HepG2 (cell line): Measurements from ENCODE around the gene RASA3. TPM values are rescaled to one million over a fixed set of nuclear protein-coding genes. Genes with fewer than 3 reads are reported as not detected.

Experiments used
- ATAC-seq: fragments of 200-7000 bp; cut with Tn5 transposase; 3 replicates; pipeline ENCODE4 v1.9.1; 2020; ENCODE audit warnings: mild to moderate bottlenecking, moderate library complexity
- BruUV-seq: library from RNA; stranded (reverse); fragments of 400-500 nt; replicated peaks from 2 replicates; lab custom pipeline; 2021; lab: Mats Ljungman, UMichigan
- CTCF ChIA-PET: fragments of 300-600 bp; formaldehyde crosslinking; extraction: SDS; loops from one replicate; lab custom pipeline; 2021; ENCODE audit warnings: low total read pairs, inconsistent platforms, low intra/inter-chr PET ratio; lab: Yijun Ruan, JAX
- POLR2A ChIA-PET: fragments of 350-600 bp; sonication (Branson Sonifier 250); formaldehyde crosslinking; loops from one replicate; lab custom pipeline; 2020; ENCODE audit warnings: antibody characterized with exemption, inconsistent platforms; lab: Yijun Ruan, JAX
- DNase-seq: peaks from one replicate; pipeline ENCODE4 v3.0.0-alpha.2; 2015; ENCODE audit warnings: low spot score
- FAIRE-seq: peaks from 3 replicates; lab custom pipeline; 2011; peaks lifted over from hg19 to GRCh38; lab: Jason Lieb, UNC
- H2AFZ ChIP-seq: one replicate; pipeline ENCODE4 v1.6.1; 2011; ENCODE audit warnings: low read length, inconsistent platforms
- H3K27ac ChIP-seq: fragments of 300-600 bp; 3 replicates; pipeline ENCODE4 v1.8.0; 2011; ENCODE audit warnings: mixed run types, mild to moderate bottlenecking, mixed read lengths, low read length, inconsistent platforms; ENCODE audit not compliant: insufficient read depth; ENCODE audit errors: extremely low read length
- H3K27me3 ChIP-seq, 2 experiments: fragments of 200-600 bp in 1 of 2; 2 replicates in 1 of 2; 3 replicates in 1 of 2; pipeline versions ENCODE4 v1.6.0 to v1.8.0; 2011; ENCODE audit warnings: low read length in 2 of 2, mild to moderate bottlenecking in 2 of 2, moderate library complexity in 2 of 2, inconsistent platforms in 1 of 2; ENCODE audit not compliant: insufficient read depth in 2 of 2, control insufficient read depth in 1 of 2
- H3K36me3 ChIP-seq, 2 experiments: fragments of 200-600 bp in 1 of 2; replicated peaks in 1 of 2; 2 replicates in 1 of 2; 3 replicates in 1 of 2; pipeline versions ENCODE4 v1.5.1 to v1.8.0; 2011; ENCODE audit warnings: low read length in 2 of 2, inconsistent platforms in 1 of 2; ENCODE audit not compliant: insufficient read depth in 2 of 2, control insufficient read depth in 1 of 2
- H3K4me1 ChIP-seq: 2 replicates; pipeline ENCODE4 v1.5.1; 2012; ENCODE audit warnings: low read length, inconsistent platforms; ENCODE audit not compliant: insufficient read depth
- H3K4me2 ChIP-seq: 2 replicates; pipeline ENCODE4 v1.6.0; 2011; ENCODE audit warnings: low read depth, low read length, inconsistent platforms
- H3K4me3 ChIP-seq, 3 experiments: fragments of 200-600 bp in 1 of 3; sonication (generic), shearing (Covaris generic) in 1 of 3; replicated peaks in 1 of 3; 2 replicates each; pipeline ENCODE4 v1.5.1; 2011 to 2016; ENCODE audit warnings: low read length in 3 of 3, inconsistent platforms in 2 of 3, low read depth in 2 of 3, mild to moderate bottlenecking in 2 of 3, control low read depth in 1 of 3, mixed read lengths in 1 of 3; ENCODE audit not compliant: insufficient read depth in 1 of 3
- H3K79me2 ChIP-seq: one replicate; pipeline ENCODE4 v1.6.1; 2011; ENCODE audit warnings: low read length, inconsistent platforms; ENCODE audit not compliant: insufficient read depth
- H3K9ac ChIP-seq: 2 replicates; pipeline ENCODE4 v1.6.0; 2011; ENCODE audit warnings: mild to moderate bottlenecking, low read depth, low read length, inconsistent platforms; ENCODE audit not compliant: insufficient read depth
- H3K9me3 ChIP-seq: 2 replicates; pipeline ENCODE4 v1.5.1; 2012; ENCODE audit warnings: mild to moderate bottlenecking, low read length
- H4K20me1 ChIP-seq: 2 replicates; pipeline ENCODE4 v1.6.0; 2011; ENCODE audit warnings: inconsistent platforms, mild to moderate bottlenecking, low read length, moderate library complexity; ENCODE audit not compliant: insufficient read depth
- BHLHE40 ChIP-seq: IDR thresholded peaks from 2 replicates; pipeline ENCODE4 v1.6.1; 2011; ENCODE audit warnings: low read length, improper control_type of control experiment
- GATA4 ChIP-seq: sonication (generic); IDR thresholded peaks from 2 replicates; pipeline ENCODE4 v1.6.1; 2016; ENCODE audit warnings: antibody characterized with exemption, low read depth, borderline replicate concordance
- HMGA1 ChIP-seq: sonication (generic); formaldehyde crosslinking; conservative IDR thresholded peaks from 2 replicates; pipeline ENCODE4 v1.4.0; 2020; ENCODE audit warnings: missing genetic modification reagents
- MZF1 ChIP-seq: sonication (generic); formaldehyde crosslinking; IDR thresholded peaks from 2 replicates; pipeline ENCODE4 v1.8.1; 2023; ENCODE audit warnings: mild to moderate bottlenecking, missing genetic modification reagents, borderline replicate concordance
- NFE2L2 ChIP-seq: fragments of 150-350 bp; IDR thresholded peaks from 2 replicates; pipeline ENCODE4 v1.6.1; 2014; ENCODE audit warnings: low read length
- NFYB ChIP-seq: sonication (generic); formaldehyde crosslinking; IDR thresholded peaks from 2 replicates; pipeline ENCODE4 v1.4.0; 2020; ENCODE audit warnings: missing genetic modification reagents
- NR2F1 ChIP-seq, 2 experiments: fragments of 450-650 bp in 1 of 2; formaldehyde crosslinking in 1 of 2; IDR thresholded peaks; 2 replicates each; pipeline versions ENCODE4 v1.5.0 to v1.6.1; 2016 to 2020; ENCODE audit warnings: mild to moderate bottlenecking in 1 of 2, missing compliant biosample characterization in 1 of 2, missing genetic modification reagents in 1 of 2, moderate library complexity in 1 of 2
- PAXIP1 ChIP-seq: sonication (generic); formaldehyde crosslinking; conservative IDR thresholded peaks from 2 replicates; pipeline ENCODE4 v1.4.0; 2020; ENCODE audit warnings: mild to moderate bottlenecking, missing genetic modification reagents, moderate library complexity
- POLR2AphosphoS2 ChIP-seq: IDR thresholded peaks from 2 replicates; pipeline ENCODE4 v1.6.1; 2011; ENCODE audit warnings: low read depth, low read length, improper control_type of control experiment
- RFX5 ChIP-seq: IDR thresholded peaks from 2 replicates; pipeline ENCODE4 v1.6.1; 2011; ENCODE audit warnings: low read depth, low read length, improper control_type of control experiment
- SUZ12 ChIP-seq: fragments of 150-350 bp; IDR thresholded peaks from 2 replicates; pipeline ENCODE4 v1.6.1; 2014; ENCODE audit warnings: low read depth, low read length
- TBX3 ChIP-seq: fragments of 450-650 bp; IDR thresholded peaks from 2 replicates; pipeline ENCODE4 v1.6.1; 2017; ENCODE audit warnings: antibody characterized with exemption, mild to moderate bottlenecking, inconsistent platforms, borderline replicate concordance
- ZBTB43 ChIP-seq: sonication (generic); formaldehyde crosslinking; conservative IDR thresholded peaks from 2 replicates; pipeline ENCODE4 v1.4.0; 2020; ENCODE audit warnings: missing genetic modification reagents
- ZNF138 ChIP-seq: sonication (generic); formaldehyde crosslinking; IDR thresholded peaks from 2 replicates; pipeline ENCODE4 v1.5.0; 2020; ENCODE audit warnings: mild to moderate bottlenecking, low read depth, missing genetic modification reagents
- ZNF891 ChIP-seq: sonication (generic); formaldehyde crosslinking; IDR thresholded peaks from 2 replicates; pipeline ENCODE4 v1.5.0; 2020; ENCODE audit warnings: mild to moderate bottlenecking, missing genetic modification reagents
- ZSCAN20 ChIP-seq: sonication (generic); formaldehyde crosslinking; IDR thresholded peaks from 2 replicates; pipeline ENCODE4 v1.4.0; 2020; ENCODE audit warnings: missing genetic modification reagents, mild to moderate bottlenecking, borderline replicate concordance
- ZSCAN21 ChIP-seq: sonication (generic); formaldehyde crosslinking; IDR thresholded peaks from 2 replicates; pipeline ENCODE4 v1.8.0; 2022; ENCODE audit warnings: mild to moderate bottlenecking, missing genetic modification reagents, moderate library complexity, borderline replicate concordance
- WGBS: methylation state at CpG from one replicate; pipeline ENCODE4 v1.1.6; 2017; ENCODE audit warnings: low lambda C conversion rate; 5-methylcytosine and 5-hydroxymethylcytosine counted together
- in situ Hi-C: cut with HindIII; loops from 2 replicates; pipeline ENCODE4 v1.10.0; 2017; ENCODE audit warnings: low pct_unique_long_range_greater_than_20kb; ENCODE audit not compliant: extremely low pct_ligation_motif_present
- intact Hi-C: fragments of 100-400 bp; cut with micrococcal nuclease; formaldehyde crosslinking; loops from one replicate; pipeline ENCODE4 v1.10.0; 2022; ENCODE audit not compliant: unreplicated experiment
- polyA plus RNA-seq, 8 experiments: library from polyadenylated mRNA; depleted of rRNA in 3 of 8; stranded (reverse) in 7 of 8; unstranded in 1 of 8; fragments of >200 nt; fragmentation: Illumina TruSeq in 4 of 8; extraction: Trizol in 4 of 8; gene quantifications; 2 replicates each; pipeline versions ENCODE4 v1.2.1 to v1.2.3, GENCODE V29; 2011 to 2016; ENCODE audit warnings: low read depth in 4 of 8, missing spikeins in 1 of 8, mixed read lengths in 1 of 8; ENCODE audit not compliant: insufficient read depth in 1 of 8
- total RNA-seq, 5 experiments: library from RNA; depleted of rRNA; stranded (reverse); fragments of >200 nt; fragmentation: Illumina TruSeq; extraction: Trizol; gene quantifications; 2 replicates each; pipeline ENCODE4 v1.2.3, GENCODE V29; 2016; ENCODE audit warnings: low read depth in 1 of 5
- TF ChIP-seq, protein P1 (sequence below): sonication (generic); formaldehyde crosslinking; IDR thresholded peaks from 2 replicates; pipeline ENCODE4 v1.8.1; 2023; ENCODE audit warnings: mild to moderate bottlenecking, missing genetic modification reagents, borderline replicate concordance

The RASA3 gene
- total and polyA plus RNA-seq, 2 of the 13 experiments (the other 11 are each of a cell fraction or from before 2014, with no cell fraction given), result 0.05 TPM; not detected in 1

DNA sequence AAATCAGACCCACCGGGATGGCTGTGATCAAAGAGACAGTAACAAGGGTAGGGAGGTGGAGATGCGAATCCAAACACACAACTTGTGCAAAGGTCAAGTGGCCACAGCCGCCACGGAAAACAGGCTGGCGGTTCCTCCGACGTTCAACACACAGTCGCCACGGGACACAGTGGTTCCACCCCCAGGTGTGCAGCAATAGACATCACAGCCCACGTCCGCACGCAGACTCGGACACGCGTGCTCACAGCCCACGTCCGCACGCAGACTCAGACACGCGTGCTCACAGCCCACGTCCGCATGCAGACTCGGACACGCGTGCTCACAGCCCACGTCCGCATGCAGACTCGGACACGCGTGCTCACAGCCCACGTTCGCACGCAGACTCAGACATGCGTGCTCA, 70.1 kb downstream of the RASA3 start (continued):
- TF ChIP-seq ZBTB43 (CRISPR knock-in tag) (no peak), RFX5 (no peak), BHLHE40 (no peak), POLR2AphosphoS2 (no peak)
- TF ChIP-seq, protein P1, sequence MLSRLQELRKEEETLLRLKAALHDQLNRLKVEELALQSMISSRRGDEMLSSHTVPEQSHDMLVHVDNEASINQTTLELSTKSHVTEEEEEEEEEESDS (CRISPR knock-in tag), result no peak

- no peaks in the 10 kb centered on the region for H3K79me2 ChIP-seq
- TF ChIP-seq NFYB (no peak), ZNF891 (no peak), GATA4 (no peak), ZSCAN21 (CRISPR knock-in tag) (no peak), SUZ12 (no peak), MZF1 (CRISPR knock-in tag) (no peak), PAXIP1 (CRISPR knock-in tag) (no peak), HMGA1 (CRISPR knock-in tag) (no peak), NFE2L2 (no peak), NR2F1 (CRISPR knock-in tag; IDR thresholded peaks at IDR 0.05) (no peak), TBX3 (no peak), ZNF138 (no peak), ZSCAN20 (CRISPR knock-in tag) (no peak)
Measured at GRCh38 chr13:114061744-114062143, 70.7 kb downstream of the RASA3 start.

More at GRCh38 chr13:114061744-114062143, 70.7 kb downstream of the RASA3 start:
- intact Hi-C loops (no loop called here), in situ Hi-C loops (no loop called here)
- Histone ChIP-seq H3K4me3 (no peak overlapping the region), H3K4me2 (no peak overlapping the region), H3K9me3 (no peaks in the 10 kb centered on the region), H2AFZ (no peak overlapping the region), H3K36me3 (no peaks in the 10 kb centered on the region), H3K27me3 (peaks cover 17 to 55% of the 10 kb centered on the region in 2 experiments), H3K4me1 (peaks cover 18% of the 10 kb centered on the region), H4K20me1 (no peaks in the 10 kb centered on the region), H3K9ac (no peak overlapping the region), H3K27ac (no peak overlapping the region)
- POLR2A ChIA-PET, result no interaction called here
- DNase-seq, result no peak
- no peak for ATAC-seq
- CTCF ChIA-PET, result no interaction called here
- no TSS peak for BruUV-seq
- no peak for FAIRE-seq
- 65% methylated on average over 11 of the region's 20 CpGs for WGBS
